ENCODE results near the gene HYLS1.
A peak's percentile ranks its signal among the peaks of the same experiment; 100 is the strongest.

The HYLS1 gene

DNA sequence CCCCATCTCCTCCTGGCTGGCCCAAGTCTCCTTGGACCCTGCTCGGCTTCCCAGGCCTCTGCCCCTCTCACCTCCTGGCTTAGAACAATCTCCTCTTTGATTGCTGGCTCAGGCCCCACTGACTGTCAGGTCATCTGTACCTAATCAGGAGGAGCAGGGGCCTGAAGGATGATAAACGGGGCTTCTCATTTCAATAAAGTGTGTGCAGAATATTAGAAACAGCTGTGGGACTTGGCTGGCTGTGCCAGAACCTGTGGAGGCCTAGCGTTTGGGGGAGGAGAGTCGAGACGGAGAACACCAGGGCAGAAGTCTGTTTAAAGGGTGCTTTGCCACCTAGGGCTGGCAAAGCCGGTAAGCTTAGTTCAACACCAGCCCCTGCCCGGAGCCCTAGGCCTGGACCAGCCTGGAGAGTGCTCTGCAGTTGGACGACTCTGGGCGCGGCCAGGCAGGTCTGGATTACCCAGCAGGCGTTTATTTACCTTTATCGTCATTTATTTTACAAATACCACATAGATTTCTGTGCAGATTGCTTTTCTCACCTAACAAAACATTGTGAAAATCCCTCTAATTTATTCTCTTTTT, 48.2 kb downstream of the HYLS1 start:
- ATAC-seq = no peak
- Mint-ChIP-seq H3K4me3 (no peak overlapping the region), H3K9me3 (no peaks in the 10 kb centered on the region), H3K27me3 (no peaks in the 10 kb centered on the region), H3K27ac (no peak overlapping the region), H3K4me1 (peaks cover 21% of the 10 kb centered on the region)
- DNase-seq = no peak

DNA sequence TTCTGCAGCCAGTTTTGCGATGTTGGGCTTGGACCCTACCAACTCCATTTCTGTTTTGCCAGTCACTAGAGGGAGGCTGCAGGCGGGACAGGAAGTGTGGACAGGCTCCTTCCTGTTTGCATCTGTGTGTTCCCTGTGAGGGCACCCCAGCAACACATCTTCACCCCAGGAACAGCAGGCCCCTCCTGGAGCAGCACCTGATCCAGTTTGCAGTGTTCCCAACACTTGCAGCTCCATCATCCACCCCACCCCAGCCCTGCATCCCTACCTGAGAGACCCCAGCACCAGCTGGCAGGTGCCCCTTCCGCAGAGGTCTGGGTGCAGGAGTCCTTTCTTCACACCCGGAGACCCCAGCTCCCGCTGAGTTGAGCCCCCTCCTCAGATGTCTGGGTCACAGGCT, 51.0 kb downstream of the HYLS1 start:
- Mint-ChIP-seq H3K4me3 (no peak overlapping the region), H3K27ac (no peak overlapping the region), H3K4me1 (peaks cover 19% of the 10 kb centered on the region), H3K27me3 (no peaks in the 10 kb centered on the region), H3K9me3 (no peaks in the 10 kb centered on the region)
- no peak for ATAC-seq
- no peak for DNase-seq

DNA sequence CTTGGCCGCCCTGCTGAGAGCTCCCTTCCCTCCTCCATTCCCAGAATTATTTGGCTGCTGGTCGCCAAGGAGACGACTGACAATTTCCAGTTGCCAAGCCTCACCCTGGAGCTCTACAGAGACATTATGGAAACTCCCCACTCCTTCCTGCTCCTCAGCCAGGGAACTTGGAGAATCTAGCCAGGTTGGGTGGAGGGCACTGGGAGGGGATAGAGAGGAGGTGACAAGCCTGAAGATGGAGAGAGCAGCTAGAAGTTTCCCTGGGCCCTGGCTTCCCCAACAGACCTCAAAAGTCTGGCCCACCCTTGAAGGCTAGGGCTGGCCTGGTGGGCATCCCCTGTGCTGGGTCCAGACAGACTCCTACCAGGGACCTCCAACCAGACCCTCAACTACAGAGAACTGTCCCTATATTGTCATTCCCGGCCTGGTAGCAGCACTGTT, 51.6 kb downstream of the HYLS1 start:
- Mint-ChIP-seq H3K4me3 (no peak overlapping the region), H3K4me1 (peaks cover 17% of the 10 kb centered on the region), H3K27ac (peak overlapping the region; percentile 74 to 86), H3K9me3 (no peaks in the 10 kb centered on the region), H3K27me3 (peaks cover 1% of the 10 kb centered on the region)
- ATAC-seq (no peak), DNase-seq (no peak)

- Mint-ChIP-seq H3K4me3 (no peak overlapping the region), H3K9me3 (no peaks in the 10 kb centered on the region), H3K4me1 (peaks cover 17% of the 10 kb centered on the region), H3K27me3 (peaks cover 8% of the 10 kb centered on the region), H3K27ac (no peak overlapping the region)
- ATAC-seq = no peak
- no peak for DNase-seq
Observed at GRCh38 chr11:125940145-125940544, 52.7 kb downstream of the HYLS1 start.

DNA sequence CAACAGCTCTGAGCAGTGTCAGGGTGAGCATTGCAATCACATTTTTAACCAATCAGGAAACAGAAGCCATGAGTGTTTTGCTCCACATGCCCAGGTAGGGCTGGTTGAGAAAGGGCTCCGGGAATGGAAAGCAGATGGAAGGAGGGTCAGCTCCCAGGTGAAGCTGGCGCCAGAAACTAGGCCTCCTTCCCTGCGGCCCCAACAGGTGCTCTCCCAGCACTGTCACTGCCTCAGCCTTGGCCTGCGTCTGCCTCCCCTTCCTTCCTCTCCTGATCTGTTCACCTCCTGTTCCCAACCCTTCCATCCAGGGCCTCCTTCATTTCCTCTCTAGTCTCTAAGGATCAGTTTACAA, 53.8 kb downstream of the HYLS1 start:
- peak overlapping the region in 1 of 2 donors; percentile 29 for H3K27ac Mint-ChIP-seq
- peaks cover 17% of the 10 kb centered on the region for H3K4me1 Mint-ChIP-seq
- no peak overlapping the region for H3K4me3 Mint-ChIP-seq
- no peaks in the 10 kb centered on the region for H3K9me3 Mint-ChIP-seq
- DNase-seq (no peak), ATAC-seq (no peak)
- H3K27me3 Mint-ChIP-seq = peaks cover 8% of the 10 kb centered on the region

DNA sequence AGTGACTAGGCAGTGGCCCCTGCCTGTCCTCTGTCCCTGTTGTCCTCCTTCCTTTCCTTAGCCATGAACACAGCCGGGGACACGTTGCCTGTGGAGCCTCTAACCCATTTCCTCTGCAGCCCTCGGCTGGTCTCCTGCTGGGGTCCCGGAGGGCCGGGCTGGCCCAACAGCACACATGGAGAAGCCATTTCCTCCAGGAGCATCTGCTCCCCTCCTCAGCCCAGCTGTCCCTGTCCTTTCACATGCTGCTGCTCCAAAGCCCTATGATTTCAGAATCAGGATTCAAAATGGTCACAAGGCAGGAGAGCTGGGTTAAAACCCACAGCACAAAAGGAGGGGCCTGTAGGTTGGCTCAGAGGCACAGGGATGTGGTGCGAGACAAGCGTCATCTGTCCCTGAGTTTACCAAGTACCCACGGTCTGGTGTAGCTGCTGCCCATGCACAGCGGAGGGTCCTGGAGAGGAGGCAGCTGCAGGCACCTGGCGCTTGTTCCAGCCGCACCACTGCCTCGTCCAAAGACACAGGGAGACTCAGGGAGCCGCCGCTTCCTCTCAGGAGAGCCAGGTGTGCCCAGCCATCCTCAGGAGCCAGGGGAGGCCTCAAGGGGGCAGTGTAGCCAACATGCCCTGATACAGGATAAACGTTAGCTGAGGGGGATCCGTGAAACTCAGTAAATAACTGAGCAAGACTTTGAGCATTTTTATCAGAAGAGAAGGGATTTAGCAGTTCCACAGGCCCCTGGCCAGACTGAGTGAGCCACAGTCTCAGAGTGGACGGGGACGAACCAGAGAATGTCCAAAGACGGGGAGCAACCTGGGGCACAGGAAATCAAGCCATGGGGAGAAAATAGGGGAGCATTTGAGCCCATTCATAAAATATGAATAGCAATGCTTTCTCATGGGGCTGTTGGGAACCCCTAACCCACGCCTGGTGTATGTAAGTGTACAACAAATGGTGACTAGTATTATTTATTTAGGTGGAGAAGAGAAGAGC, 54.4 kb downstream of the HYLS1 start:
- peak overlapping the region; percentile 21 to 23 for H3K27ac Mint-ChIP-seq
- H3K4me1 Mint-ChIP-seq = peaks cover 17% of the 10 kb centered on the region
- H3K27me3 Mint-ChIP-seq = peaks cover 8% of the 10 kb centered on the region
- DNase-seq (peak; percentile 35 to 45), ATAC-seq (peak; percentile 75)
- H3K4me3 Mint-ChIP-seq = peak overlapping the region in 1 of 2 donors; percentile 20
- no peaks in the 10 kb centered on the region for H3K9me3 Mint-ChIP-seq

DNA sequence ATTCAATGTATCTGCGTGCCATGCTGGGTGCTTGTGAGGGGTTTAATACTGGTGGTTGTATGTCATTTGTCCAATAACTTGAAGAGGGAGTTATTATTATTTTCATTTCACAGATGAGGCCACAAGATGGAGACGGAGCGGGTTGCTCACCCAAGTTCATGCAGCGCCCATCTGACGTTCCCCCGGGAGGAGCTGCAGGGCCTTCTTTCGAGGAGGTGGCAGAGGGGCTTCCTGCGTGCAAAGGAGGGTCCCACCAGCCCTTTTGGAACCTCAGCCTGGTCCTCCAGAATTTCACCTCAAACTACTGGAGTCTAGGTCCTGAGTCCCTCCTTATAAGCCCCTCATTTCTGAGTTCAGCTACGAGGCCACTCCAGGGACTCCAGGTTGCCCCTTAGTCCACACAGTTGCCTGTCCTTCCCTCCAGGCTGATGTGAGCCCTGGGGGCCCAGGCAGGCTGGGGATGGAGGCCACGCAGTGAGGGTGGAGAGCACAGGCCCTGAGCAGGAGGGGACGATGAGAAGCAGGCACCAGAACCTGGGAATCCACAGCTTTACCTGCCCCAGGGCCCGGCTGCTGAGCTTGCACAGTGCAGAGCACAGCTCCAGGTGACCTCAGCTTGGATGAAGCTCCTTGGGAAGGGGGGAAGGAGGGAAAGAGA, 55.4 kb downstream of the HYLS1 start:
- peaks cover 8% of the 10 kb centered on the region for H3K27me3 Mint-ChIP-seq
- ATAC-seq (no peak), DNase-seq (no peak)
- no peak overlapping the region for H3K4me3 Mint-ChIP-seq
- H3K4me1 Mint-ChIP-seq = peaks cover 17% of the 10 kb centered on the region
- no peak overlapping the region for H3K27ac Mint-ChIP-seq
- no peaks in the 10 kb centered on the region for H3K9me3 Mint-ChIP-seq

- peaks cover 10% of the 10 kb centered on the region for H3K4me1 Mint-ChIP-seq
- H3K9me3 Mint-ChIP-seq = no peaks in the 10 kb centered on the region
- DNase-seq (no peak), ATAC-seq (no peak)
- H3K4me3 Mint-ChIP-seq = no peak overlapping the region
- peaks cover 8% of the 10 kb centered on the region for H3K27me3 Mint-ChIP-seq
- no peak overlapping the region for H3K27ac Mint-ChIP-seq
Observed at GRCh38 chr11:125943661-125944349, 56.3 kb downstream of the HYLS1 start.

DNA sequence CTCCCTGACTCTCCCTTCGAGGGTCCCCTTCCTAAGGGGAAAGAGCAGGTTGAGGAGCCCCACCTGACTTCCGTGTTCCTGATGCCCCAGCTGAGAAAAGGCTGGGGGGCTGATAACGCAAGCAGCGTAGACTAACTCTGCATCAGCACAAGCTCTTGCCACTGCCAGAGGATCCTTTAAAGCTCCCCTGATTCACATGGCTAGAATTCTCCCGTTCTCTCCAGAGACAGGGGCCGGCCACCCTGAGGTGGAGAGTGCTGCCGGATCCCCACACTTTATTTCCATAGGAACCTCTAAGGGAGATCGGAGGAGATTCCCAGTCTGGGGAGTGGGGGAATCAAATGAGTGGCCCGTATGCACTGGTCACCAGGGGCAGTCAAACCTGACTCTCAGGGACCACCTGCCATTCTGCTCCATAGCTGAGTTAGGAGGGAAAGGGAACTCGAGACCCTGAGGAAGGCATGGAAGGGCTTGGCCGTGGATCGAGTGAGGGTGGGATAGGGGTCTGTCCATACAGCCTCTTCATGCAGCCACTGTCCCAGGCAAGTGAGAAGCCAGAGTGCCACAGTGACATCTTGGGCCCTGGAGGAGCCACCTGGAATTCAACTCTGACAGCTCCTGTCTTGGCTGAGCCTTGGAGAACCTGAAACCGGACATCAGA, 57.0 kb downstream of the HYLS1 start:
- peaks cover 7% of the 10 kb centered on the region for H3K4me1 Mint-ChIP-seq

DNA sequence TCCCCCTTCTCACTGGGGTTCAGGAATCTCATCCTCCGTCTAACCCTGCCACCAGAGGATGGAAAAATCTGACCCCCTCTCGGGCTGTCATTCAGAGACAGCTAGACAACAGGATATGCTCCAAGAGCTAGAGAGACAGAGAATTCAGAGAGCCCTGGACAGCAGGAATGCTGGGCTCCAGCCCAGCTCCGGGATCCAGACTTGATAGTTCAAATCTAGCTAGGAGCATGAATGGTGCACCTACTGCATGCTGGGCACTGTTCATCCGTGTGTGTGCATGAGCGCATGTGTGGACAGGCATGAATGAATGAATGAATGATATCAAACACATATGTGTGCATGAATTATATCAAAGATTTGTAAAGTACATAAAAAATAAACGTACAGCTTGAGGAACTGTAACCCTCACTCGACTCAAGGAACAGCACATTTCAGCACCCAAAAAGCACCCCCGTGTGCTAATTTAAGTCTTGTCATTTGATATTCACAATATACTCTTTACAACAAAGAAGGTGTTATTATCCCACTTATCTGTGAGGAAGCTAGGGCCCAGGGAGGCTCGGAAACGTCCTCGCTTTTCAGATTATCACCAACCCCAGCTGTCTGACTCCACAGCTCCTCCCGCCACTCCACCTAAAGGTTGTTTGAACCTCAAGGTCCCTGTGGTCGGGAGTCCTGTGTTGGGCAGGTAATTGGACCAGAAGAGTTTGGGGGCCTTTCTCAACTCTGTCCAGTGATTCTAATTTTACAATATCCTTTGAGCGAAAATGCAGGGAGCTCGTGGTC, 57.7 kb downstream of the HYLS1 start:
- Mint-ChIP-seq H3K4me3 (no peak overlapping the region), H3K4me1 (peaks cover 7% of the 10 kb centered on the region), H3K27ac (no peak overlapping the region), H3K9me3 (no peaks in the 10 kb centered on the region), H3K27me3 (peaks cover 8% of the 10 kb centered on the region)
- DNase-seq = no peak
- ATAC-seq = no peak

More for the DNA sequence above, 57.0 kb downstream of the HYLS1 start:
- Mint-ChIP-seq H3K27ac (no peak overlapping the region), H3K9me3 (no peaks in the 10 kb centered on the region), H3K4me3 (no peak overlapping the region), H3K27me3 (peaks cover 8% of the 10 kb centered on the region)
- DNase-seq (no peak), ATAC-seq (no peak)

DNA sequence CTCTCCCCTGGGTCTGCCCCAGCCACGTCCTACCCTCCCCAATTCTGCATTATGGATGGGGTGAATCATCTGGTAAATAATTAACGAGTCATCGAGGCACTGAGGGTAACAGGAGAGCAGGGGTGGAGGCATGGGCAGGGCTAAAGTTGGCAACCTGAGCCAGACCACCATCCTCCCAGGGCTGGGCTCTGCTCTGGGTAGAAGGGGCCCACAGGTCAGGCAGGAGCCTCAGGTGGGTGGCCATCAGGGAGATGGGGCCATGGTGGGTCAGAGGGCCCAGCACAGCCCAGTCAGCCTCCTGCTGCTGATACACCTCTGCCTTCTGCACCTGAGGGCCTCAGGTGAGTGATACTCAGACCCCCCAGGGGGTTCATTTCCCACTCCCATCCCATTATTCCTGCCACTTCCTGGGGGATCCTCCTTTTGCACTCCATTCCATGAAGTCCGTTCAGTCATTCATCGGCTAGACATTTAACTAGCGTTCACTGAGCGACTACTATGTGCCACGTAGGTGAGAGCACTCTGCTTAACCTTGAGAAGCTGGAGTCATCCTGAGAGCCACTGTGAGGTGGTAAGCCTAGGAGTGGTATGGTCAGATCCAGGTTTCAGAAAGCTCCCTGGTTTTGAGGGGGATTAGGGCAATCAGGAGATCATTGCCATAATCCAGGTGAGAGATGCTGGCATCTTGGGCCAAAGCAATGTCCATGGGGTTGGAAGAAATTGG, 58.5 kb downstream of the HYLS1 start, which contains the start of gene VSIG10L2:
Gene VSIG10L2, plus strand, starts transcription at position 248 of the 724 bp plus-strand sequence. Its CDS starts 12 bp downstream, at position 260.
- DNase-seq = no peak
- no peak within 1 kb of the TSS for H3K4me3 Mint-ChIP-seq
- no peak within 1 kb of the TSS for H3K27ac Mint-ChIP-seq
- peaks cover 8% of the 10 kb centered on the region for H3K27me3 Mint-ChIP-seq
- H3K9me3 Mint-ChIP-seq = no peaks in the 10 kb centered on the region
- no peak for ATAC-seq
- H3K4me1 Mint-ChIP-seq = peaks cover 7% of the 10 kb centered on the region

DNA sequence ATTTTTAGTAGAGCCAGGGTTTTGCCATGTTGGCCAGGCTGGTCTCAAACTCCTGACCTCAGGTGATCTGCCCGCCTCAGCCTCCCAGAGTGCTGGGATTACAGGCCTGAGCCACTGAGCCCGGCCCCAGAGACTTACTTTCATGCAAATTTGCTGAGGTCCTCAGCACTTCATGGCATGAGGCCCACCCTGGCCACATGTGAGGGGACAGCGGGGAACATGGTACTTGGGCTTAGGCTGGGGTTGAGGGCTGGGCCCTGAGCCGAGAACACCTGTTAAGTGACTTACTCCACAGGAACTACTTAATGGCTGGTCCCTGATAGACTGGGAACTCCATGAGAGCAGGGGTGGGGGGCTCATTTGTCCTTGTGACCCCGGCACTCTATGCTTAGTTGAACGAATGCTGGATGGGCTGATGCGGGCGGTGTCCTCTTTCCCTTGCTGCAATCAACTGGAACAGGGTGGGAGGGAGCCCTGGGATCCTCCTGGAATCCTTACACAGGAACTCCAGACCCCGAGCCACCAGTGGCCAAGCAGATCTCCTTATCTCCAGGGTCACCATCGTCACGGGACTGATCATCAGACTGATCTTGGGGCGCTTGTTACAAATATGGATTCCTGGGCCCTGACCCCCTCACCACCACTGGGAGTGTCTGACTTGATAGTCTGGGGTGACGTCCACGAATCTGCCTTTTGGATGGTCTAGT, 59.4 kb downstream of the HYLS1 start:
- Mint-ChIP-seq H3K27me3 (peaks cover 8% of the 10 kb centered on the region), H3K4me3 (no peak overlapping the region), H3K4me1 (peaks cover 5% of the 10 kb centered on the region), H3K27ac (no peak overlapping the region), H3K9me3 (no peaks in the 10 kb centered on the region)
- no peak for DNase-seq
- ATAC-seq = no peak

Data from stimulated activated naive CD8-positive, alpha-beta T cell treated with anti-CD3 and anti-CD28 coated beads, Interleukin-15, amount 100 ng/mL, for 72 hours (primary cell).